Lower lobe of right lung (tissue), 2 donors: ENCODE measurements around the gene GPR107. TPM values are rescaled to one million over a fixed set of nuclear protein-coding genes. Genes with fewer than 3 reads are reported as not detected.

Source experiments
- ATAC-seq, 2 donors: fragments of 200-7000 bp; cut with Tn5 transposase; one replicate each; pipeline ENCODE4 v1.9.1; 2020 to 2022; ENCODE audit warnings: mild to moderate bottlenecking in 2 of 2, moderate library complexity in 2 of 2
- DNase-seq: peaks from one replicate; pipeline ENCODE4 v3.0.0-alpha.2; 2020
- H3K27ac ChIP-seq: fragments of 200-600 bp; one replicate; pipeline ENCODE4 v1.8.0; 2022
- H3K27me3 ChIP-seq: fragments of 200-600 bp; one replicate; pipeline ENCODE4 v1.8.0; 2022; ENCODE audit warnings: low read depth
- H3K36me3 ChIP-seq: fragments of 200-600 bp; one replicate; pipeline ENCODE4 v1.8.0; 2022; ENCODE audit warnings: mild to moderate bottlenecking
- H3K4me1 ChIP-seq: fragments of 200-600 bp; one replicate; pipeline ENCODE4 v1.8.0; 2022
- H3K4me3 ChIP-seq: fragments of 200-600 bp; one replicate; pipeline ENCODE4 v1.8.0; 2022; ENCODE audit warnings: mild to moderate bottlenecking
- H3K9me3 ChIP-seq: fragments of 200-600 bp; one replicate; pipeline ENCODE4 v1.8.0; 2022
- intact Hi-C: fragments of 100-400 bp; cut with DNase I; formaldehyde crosslinking; loops from one replicate; pipeline ENCODE4 v1.11.0; 2022
- total RNA-seq: library from RNA; stranded (reverse); fragmentation: NEBNext Ultra II Directional; extraction: Animal tissue kit (Norgen Biotek cat#: 25700); gene quantifications from one replicate; pipeline ENCODE4 v1.2.1, GENCODE V29; 2021
- TF ChIP-seq, protein P1 (sequence below): fragments of 200-600 bp; IDR thresholded peaks from one replicate; pipeline ENCODE4 v1.8.0; 2022; ENCODE audit warnings: antibody characterized with exemption, mild to moderate bottlenecking
- donor health status: DM: no; HTN: yes; CAD: no; lungs with severe emphysema.

The GPR107 gene
- total RNA-seq, 1 donor from 2014 or later, result 43.0 TPM

DNA sequence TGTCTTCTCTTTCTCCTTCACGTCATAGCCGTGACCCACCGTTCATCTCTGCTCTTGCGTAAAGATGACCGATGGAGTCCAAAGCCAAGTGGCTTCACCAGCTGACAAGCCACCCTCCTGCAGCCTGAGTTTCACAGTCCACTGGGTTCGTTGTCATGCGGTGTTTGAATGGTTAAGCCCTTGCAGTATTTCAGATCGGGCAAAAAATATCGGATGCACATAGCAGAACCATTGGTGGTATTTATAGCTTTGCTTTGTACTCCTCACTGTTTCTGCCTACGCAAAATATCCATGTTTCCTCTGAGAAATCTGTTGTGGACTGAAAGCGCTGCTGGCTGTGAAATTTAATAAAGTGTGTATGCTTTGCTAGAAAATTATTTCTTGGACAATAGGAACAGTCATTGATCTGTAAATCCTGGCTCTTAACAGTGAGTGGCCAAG is 84.0 kb downstream of the GPR107 start:
- H3K27ac ChIP-seq, result no peak overlapping the region
- no peaks in the 10 kb centered on the region for H3K27me3 ChIP-seq
- no peak for DNase-seq
- ATAC-seq, result no peak
- H3K4me3 ChIP-seq, result no peak overlapping the region
- intact Hi-C loops, result no loop called here
- peaks cover 29% of the 10 kb centered on the region for H3K36me3 ChIP-seq
- H3K4me1 ChIP-seq, result peaks cover 17% of the 10 kb centered on the region
- no peaks in the 10 kb centered on the region for H3K9me3 ChIP-seq
- TF ChIP-seq, protein P1, sequence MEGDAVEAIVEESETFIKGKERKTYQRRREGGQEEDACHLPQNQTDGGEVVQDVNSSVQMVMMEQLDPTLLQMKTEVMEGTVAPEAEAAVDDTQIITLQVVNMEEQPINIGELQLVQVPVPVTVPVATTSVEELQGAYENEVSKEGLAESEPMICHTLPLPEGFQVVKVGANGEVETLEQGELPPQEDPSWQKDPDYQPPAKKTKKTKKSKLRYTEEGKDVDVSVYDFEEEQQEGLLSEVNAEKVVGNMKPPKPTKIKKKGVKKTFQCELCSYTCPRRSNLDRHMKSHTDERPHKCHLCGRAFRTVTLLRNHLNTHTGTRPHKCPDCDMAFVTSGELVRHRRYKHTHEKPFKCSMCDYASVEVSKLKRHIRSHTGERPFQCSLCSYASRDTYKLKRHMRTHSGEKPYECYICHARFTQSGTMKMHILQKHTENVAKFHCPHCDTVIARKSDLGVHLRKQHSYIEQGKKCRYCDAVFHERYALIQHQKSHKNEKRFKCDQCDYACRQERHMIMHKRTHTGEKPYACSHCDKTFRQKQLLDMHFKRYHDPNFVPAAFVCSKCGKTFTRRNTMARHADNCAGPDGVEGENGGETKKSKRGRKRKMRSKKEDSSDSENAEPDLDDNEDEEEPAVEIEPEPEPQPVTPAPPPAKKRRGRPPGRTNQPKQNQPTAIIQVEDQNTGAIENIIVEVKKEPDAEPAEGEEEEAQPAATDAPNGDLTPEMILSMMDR, result no peak

DNA sequence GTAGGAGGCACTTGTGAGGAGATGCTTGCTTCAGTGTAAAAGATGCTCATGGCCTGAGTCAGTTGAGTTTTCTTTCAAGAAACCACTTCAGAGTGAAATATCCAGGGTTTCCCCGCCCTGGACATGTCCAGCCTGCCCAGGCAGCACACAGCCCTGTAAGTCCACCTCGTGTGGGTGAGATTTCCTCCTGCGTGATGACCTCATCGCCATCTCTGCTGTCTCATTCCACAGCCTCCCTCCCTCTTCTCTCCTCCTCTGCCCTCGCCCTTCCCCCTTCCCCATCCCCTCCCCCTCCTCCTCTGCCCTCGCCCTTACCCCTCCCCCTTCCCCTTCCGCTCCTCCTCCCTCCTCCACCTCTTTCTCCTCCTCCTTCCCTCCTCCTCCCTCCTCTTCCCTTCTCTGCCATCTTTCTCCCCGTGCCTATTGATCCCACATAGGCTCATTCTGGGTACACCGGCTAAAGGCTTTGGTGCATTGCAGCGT is 84.5 kb downstream of the GPR107 start:
- Histone ChIP-seq H3K27me3 (peaks cover 2% of the 10 kb centered on the region), H3K9me3 (no peaks in the 10 kb centered on the region), H3K36me3 (peaks cover 24% of the 10 kb centered on the region), H3K27ac (no peak overlapping the region), H3K4me1 (peaks cover 17% of the 10 kb centered on the region), H3K4me3 (no peak overlapping the region)
- intact Hi-C loops, result no loop called here
- peak; percentile 64 to 65 for ATAC-seq
- TF ChIP-seq, protein P1, result no peak
- DNase-seq, result no peak

DNA sequence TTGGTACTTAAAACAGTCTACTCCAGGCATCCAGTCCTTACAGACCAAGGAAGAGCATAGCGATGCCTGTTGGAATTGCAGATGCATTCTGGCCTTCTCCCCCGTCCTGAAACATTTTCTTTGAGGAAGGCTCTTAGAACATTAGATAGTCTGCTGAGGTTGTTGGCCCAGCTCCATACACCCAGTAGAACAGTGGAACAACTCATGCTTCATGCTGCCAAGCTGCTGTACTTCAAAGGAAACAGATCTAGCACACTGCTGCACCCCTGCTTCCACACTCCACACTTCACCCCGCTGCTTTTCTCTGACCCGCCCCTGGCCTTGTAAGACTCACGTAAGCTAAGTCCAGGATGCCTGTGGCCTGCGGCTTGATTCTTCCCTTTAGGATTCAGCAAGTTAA is 85.1 kb downstream of the GPR107 start:
- peaks cover 7% of the 10 kb centered on the region for H3K27me3 ChIP-seq
- H3K9me3 ChIP-seq, result no peaks in the 10 kb centered on the region
- no peak overlapping the region for H3K27ac ChIP-seq
- peaks cover 19% of the 10 kb centered on the region for H3K36me3 ChIP-seq
- H3K4me3 ChIP-seq, result no peak overlapping the region
- H3K4me1 ChIP-seq, result peaks cover 18% of the 10 kb centered on the region
- TF ChIP-seq, protein P1, result no peak
- ATAC-seq, result peak; percentile 44 to 53
- intact Hi-C loops, result no loop called here
- DNase-seq, result no peak

DNA sequence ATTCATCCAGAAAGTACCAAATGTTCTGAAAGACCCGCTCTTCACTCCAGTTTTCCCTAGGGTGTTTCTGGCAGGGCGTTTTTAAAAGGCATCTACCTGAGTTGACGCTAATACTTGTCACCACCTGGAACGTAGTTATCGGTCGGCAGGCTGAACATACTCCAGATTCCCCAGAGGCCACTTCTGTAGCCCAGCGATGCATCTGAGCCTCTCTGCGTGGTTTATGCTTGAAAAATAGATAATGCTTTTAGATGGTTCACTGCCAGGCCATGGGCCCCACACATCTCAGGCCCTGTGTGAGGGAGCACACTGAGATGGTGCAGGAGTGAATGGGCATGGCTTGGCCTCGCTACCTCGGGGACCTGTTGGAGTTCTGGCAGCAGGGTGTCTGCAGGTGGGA is 85.5 kb downstream of the GPR107 start:
- Histone ChIP-seq H3K27ac (no peak overlapping the region), H3K4me1 (peaks cover 22% of the 10 kb centered on the region), H3K27me3 (peaks cover 10% of the 10 kb centered on the region), H3K36me3 (peaks cover 14% of the 10 kb centered on the region), H3K4me3 (no peak overlapping the region), H3K9me3 (no peaks in the 10 kb centered on the region)
- DNase-seq (no peak), ATAC-seq (no peak)
- intact Hi-C loops, result no loop called here
- TF ChIP-seq, protein P1, result no peak

DNA sequence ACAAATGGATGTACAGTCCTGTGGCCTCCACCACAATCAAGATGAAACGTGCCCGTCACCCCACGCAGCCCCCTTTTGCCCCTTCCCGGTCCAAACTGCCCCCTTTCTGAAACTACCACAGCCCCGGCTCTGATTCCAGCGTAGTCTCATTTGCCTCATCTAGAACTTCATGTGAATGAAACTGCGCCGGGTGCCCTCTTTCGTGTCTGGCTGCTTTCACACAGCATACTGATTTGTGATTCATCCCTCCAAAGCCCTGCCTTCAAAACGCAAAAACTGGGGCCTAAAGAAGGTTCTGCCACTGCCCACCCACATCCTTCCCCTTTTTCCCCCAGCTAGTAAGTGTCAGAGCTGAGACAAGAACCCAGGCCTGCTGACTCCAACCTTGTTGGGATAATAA is 87.0 kb downstream of the GPR107 start:
- Histone ChIP-seq H3K36me3 (peaks cover 1% of the 10 kb centered on the region), H3K4me3 (no peak overlapping the region), H3K27ac (no peak overlapping the region), H3K4me1 (peaks cover 27% of the 10 kb centered on the region), H3K9me3 (no peaks in the 10 kb centered on the region), H3K27me3 (peaks cover 16% of the 10 kb centered on the region)
- intact Hi-C loops, result no loop called here
- TF ChIP-seq, protein P1, result no peak
- DNase-seq, result no peak
- ATAC-seq, result no peak

GRCh38 chr9:130142056-130142455 is 88.3 kb downstream of the GPR107 start:
- TF ChIP-seq, protein P1, result no peak
- ATAC-seq (no peak), DNase-seq (no peak)
- no peaks in the 10 kb centered on the region for H3K9me3 ChIP-seq
- H3K4me1 ChIP-seq, result peaks cover 27% of the 10 kb centered on the region
- no peak overlapping the region for H3K27ac ChIP-seq
- peaks cover 20% of the 10 kb centered on the region for H3K27me3 ChIP-seq
- H3K36me3 ChIP-seq, result no peaks in the 10 kb centered on the region
- no peak overlapping the region for H3K4me3 ChIP-seq
- intact Hi-C loops, result no loop called here
